MCF 10A (cell line): ENCODE data around the gene NMBR. TPM values are rescaled to one million over a fixed set of nuclear protein-coding genes. Genes with fewer than 3 reads are reported as not detected.
"Not testable (repeated sequence)": the region's sequence is repeated elsewhere in the genome, so short reads cannot be mapped to it uniquely, and the experiment has no call there.

ENCODE experiments used
- BruUV-seq: library from RNA; stranded (reverse); fragments of 400-500 nt; replicated peaks from 2 replicates; lab custom pipeline; 2021; lab: Mats Ljungman, UMichigan
- CTCF ChIA-PET: fragments of 300-600 bp; sonication (Branson Sonifier 250); formaldehyde crosslinking; extraction: SDS; loops from one replicate; lab custom pipeline; 2021; ENCODE audit warnings: antibody characterized with exemption, inconsistent platforms; lab: Yijun Ruan, JAX
- POLR2A ChIA-PET: fragments of 300-600, 350-650 bp; sonication (Branson Sonifier 250); formaldehyde crosslinking; extraction: SDS; loops from one replicate; lab custom pipeline; 2020; ENCODE audit warnings: antibody characterized with exemption, inconsistent platforms; lab: Yijun Ruan, JAX
- DNase-seq: peaks from one replicate; pipeline ENCODE4 v3.0.0-alpha.2; 2018; ENCODE audit not compliant: unreplicated experiment
- H3K27ac Mint-ChIP-seq: one replicate; pipeline ENCODE4 v1.8.0; 2022; ENCODE audit warnings: mild to moderate bottlenecking, low read depth, mixed read lengths; ENCODE audit not compliant: unreplicated experiment
- H3K27me3 Mint-ChIP-seq: one replicate; pipeline ENCODE4 v1.8.0; 2022; ENCODE audit warnings: mixed read lengths; ENCODE audit not compliant: insufficient read depth, unreplicated experiment
- H3K36me3 Mint-ChIP-seq: one replicate; pipeline ENCODE4 v1.8.0; 2022; ENCODE audit warnings: mild to moderate bottlenecking, moderate library complexity, mixed read lengths; ENCODE audit not compliant: insufficient read depth, unreplicated experiment
- H3K4me1 Mint-ChIP-seq: one replicate; pipeline ENCODE4 v1.8.0; 2022; ENCODE audit warnings: mixed read lengths; ENCODE audit not compliant: insufficient read depth, unreplicated experiment
- H3K4me3 Mint-ChIP-seq: one replicate; pipeline ENCODE4 v1.8.0; 2022; ENCODE audit warnings: mild to moderate bottlenecking, moderate library complexity, mixed read lengths; ENCODE audit not compliant: unreplicated experiment
- H3K9me3 Mint-ChIP-seq: one replicate; pipeline ENCODE4 v1.8.0; 2022; ENCODE audit warnings: mixed read lengths; ENCODE audit not compliant: unreplicated experiment
- CTCF ChIP-seq: fragments of 200-600 bp; IDR thresholded peaks from one replicate; pipeline ENCODE4 v1.8.0; 2022; ENCODE audit warnings: antibody characterized with exemption, mild to moderate bottlenecking; ENCODE audit not compliant: unreplicated experiment
- intact Hi-C: fragments of 100-400 bp; cut with micrococcal nuclease; formaldehyde crosslinking; loops from 2 replicates; pipeline ENCODE4 v1.14.1; 2022
- total RNA-seq: library from RNA; stranded (reverse); gene quantifications from 2 replicates; pipeline ENCODE4 v1.2.3, GENCODE V29; 2022

Gene NMBR
- total RNA-seq, 1 experiment from 2014 or later = not detected

DNA sequence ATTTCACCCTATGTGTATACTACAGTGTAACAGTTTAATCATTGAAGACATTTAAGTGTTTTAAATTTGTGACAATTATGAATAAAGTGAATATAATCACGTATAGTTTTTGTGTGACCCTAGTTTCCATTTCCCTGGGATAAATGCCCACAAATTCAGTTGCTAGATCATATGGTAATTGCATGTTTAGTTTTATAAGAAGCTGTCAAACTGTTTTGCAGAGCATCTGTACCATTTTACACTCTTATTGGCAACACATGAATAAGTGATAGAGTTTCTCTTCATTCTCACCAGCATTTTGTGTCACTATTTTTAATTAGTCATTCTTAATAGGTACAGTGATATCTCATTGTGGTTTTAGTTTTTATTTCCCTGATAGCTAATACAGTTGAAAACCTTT, 7.4 kb upstream of the NMBR start:
- Mint-ChIP-seq H3K4me1 (peaks cover 16% of the 10 kb centered on the region), H3K36me3 (peaks cover 6% of the 10 kb centered on the region), H3K9me3 (no peaks in the 10 kb centered on the region), H3K27ac (no peak overlapping the region), H3K4me3 (no peak overlapping the region), H3K27me3 (no peaks in the 10 kb centered on the region)
- intact Hi-C loops = no loop called here
- ChIA-PET CTCF (interaction anchor here (0.6 to 5.0 kb wide), 3 partner anchors 147 to 319 kb away, joined by 3 to 52 read pairs (median 12); no protein-coding TSS in a partner anchor), POLR2A (no interaction called here)
- TF ChIP-seq CTCF = no peak
- no TSS peak for BruUV-seq
- no peak for DNase-seq

DNA sequence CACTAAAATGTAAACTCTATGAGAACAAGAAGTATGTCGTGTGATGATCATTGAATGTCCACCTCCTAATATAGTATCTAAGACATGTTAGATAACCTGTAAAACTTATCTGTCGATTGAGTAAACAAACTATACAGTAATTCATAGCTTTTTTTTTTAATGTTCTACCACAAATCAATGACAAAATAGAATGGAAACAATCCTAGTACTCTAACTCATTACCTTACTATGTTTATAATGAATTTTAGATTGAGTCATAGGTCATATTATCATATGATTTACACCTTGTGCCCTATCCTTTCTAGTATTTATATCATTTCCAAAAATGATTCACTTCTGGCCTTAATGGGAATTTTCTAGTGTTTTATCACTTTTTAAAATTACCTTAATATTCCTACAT, 6.3 kb upstream of the NMBR start:
- ChIA-PET POLR2A (interaction anchor here (0.6 to 0.7 kb wide), 2 partner anchors 150 to 1690 kb away, joined by 3 to 4 read pairs; no protein-coding TSS in a partner anchor), CTCF (no interaction called here)
- no peak for TF ChIP-seq CTCF
- Mint-ChIP-seq H3K9me3 (no peaks in the 10 kb centered on the region), H3K4me3 (no peak overlapping the region), H3K27ac (no peak overlapping the region), H3K4me1 (peaks cover 28% of the 10 kb centered on the region), H3K36me3 (peaks cover 6% of the 10 kb centered on the region), H3K27me3 (no peaks in the 10 kb centered on the region)
- intact Hi-C loops = no loop called here
- DNase-seq = no peak
- BruUV-seq = no TSS peak

DNA sequence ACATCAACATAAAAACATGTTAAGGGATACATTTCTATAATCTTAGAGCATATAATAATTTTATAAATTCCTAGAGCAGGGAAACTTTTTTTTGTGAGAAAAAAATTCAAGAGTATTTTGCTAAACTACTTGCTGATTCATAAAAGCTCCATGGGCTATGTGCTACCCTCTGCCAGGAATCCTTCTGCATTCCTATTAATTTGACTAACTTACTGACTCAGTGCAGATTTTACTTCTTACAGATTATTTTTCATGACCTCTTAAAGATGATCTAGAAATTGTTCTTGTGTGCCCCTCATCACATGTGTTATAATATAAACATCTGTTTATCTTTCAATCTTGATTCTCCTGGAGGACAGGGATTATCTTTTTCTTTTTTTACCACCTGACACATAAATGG, 5.8 kb upstream of the NMBR start:
- Mint-ChIP-seq H3K9me3 (no peaks in the 10 kb centered on the region), H3K4me1 (peaks cover 31% of the 10 kb centered on the region), H3K27me3 (no peaks in the 10 kb centered on the region), H3K4me3 (no peak overlapping the region), H3K27ac (no peak overlapping the region), H3K36me3 (peaks cover 6% of the 10 kb centered on the region)
- TF ChIP-seq CTCF = no peak
- ChIA-PET CTCF (no interaction called here), POLR2A (interaction anchor here (0.6 to 0.7 kb wide), 2 partner anchors 150 to 1689 kb away, joined by 3 to 4 read pairs; no protein-coding TSS in a partner anchor)
- intact Hi-C loops = no loop called here
- no peak for DNase-seq
- BruUV-seq = no TSS peak

- H3K27me3 Mint-ChIP-seq, H3K36me3 Mint-ChIP-seq, BruUV-seq, H3K4me1 Mint-ChIP-seq, DNase-seq, H3K4me3 Mint-ChIP-seq, H3K27ac Mint-ChIP-seq, CTCF ChIA-PET, H3K9me3 Mint-ChIP-seq, POLR2A ChIA-PET, intact Hi-C loops: not testable (repeated sequence)
Observed at GRCh38 chr6:142141531-142141930, 5.4 kb downstream of the NMBR start.

- no peak overlapping the region for H3K27ac Mint-ChIP-seq
- ChIA-PET CTCF (interaction anchor here (2.2 kb wide), 1 partner anchor 162 kb away, joined by 6 read pairs; no protein-coding TSS in a partner anchor), POLR2A (interaction anchor here (0.7 to 1.3 kb wide), 2 partner anchors 8 to 147 kb away, joined by 3 read pairs; partner anchors contain the start of genes NMBR and VTA1)
- H3K4me1 Mint-ChIP-seq = no peaks in the 10 kb centered on the region
- H3K36me3 Mint-ChIP-seq = no peaks in the 10 kb centered on the region
- no peak overlapping the region for H3K4me3 Mint-ChIP-seq
- intact Hi-C loops = no loop called here
- no peak for DNase-seq
- no peak for TF ChIP-seq CTCF
- BruUV-seq = no TSS peak
- no peaks in the 10 kb centered on the region for H3K9me3 Mint-ChIP-seq
- H3K27me3 Mint-ChIP-seq = no peaks in the 10 kb centered on the region
Observed at GRCh38 chr6:142138876-142139275, 8.0 kb downstream of the NMBR start.
